ENCODE data around the gene PAX3. TPM values are rescaled to one million over a fixed set of nuclear protein-coding genes. Genes with fewer than 3 reads are reported as not detected.

PAX3 gene
- total and polyA plus RNA-seq, 9 donors = not detected

- intact Hi-C loops (cut with DNase I) = no loop called here
- whole genome bisulfite sequencing, 3 donors = 6 to 8% (median 7%) methylated on average over 39 of the region's 39 CpGs
- TF ChIP-seq EP300 (IDR thresholded peaks at IDR 0.05) (no peak), POLR2A (IDR thresholded peaks at IDR 0.05) (no peak)
- TF ChIP-seq, protein P1, sequence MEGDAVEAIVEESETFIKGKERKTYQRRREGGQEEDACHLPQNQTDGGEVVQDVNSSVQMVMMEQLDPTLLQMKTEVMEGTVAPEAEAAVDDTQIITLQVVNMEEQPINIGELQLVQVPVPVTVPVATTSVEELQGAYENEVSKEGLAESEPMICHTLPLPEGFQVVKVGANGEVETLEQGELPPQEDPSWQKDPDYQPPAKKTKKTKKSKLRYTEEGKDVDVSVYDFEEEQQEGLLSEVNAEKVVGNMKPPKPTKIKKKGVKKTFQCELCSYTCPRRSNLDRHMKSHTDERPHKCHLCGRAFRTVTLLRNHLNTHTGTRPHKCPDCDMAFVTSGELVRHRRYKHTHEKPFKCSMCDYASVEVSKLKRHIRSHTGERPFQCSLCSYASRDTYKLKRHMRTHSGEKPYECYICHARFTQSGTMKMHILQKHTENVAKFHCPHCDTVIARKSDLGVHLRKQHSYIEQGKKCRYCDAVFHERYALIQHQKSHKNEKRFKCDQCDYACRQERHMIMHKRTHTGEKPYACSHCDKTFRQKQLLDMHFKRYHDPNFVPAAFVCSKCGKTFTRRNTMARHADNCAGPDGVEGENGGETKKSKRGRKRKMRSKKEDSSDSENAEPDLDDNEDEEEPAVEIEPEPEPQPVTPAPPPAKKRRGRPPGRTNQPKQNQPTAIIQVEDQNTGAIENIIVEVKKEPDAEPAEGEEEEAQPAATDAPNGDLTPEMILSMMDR (IDR thresholded peaks at IDR 0.05) = no peak
- Histone ChIP-seq H3K27me3 (peaks cover 7% of the 10 kb centered on the region), H3K4me3 (peak overlapping the region; percentile 41), H3K36me3 (no peaks in the 10 kb centered on the region), H3K4me1 (ENCODE audit: insufficient read depth) (peaks cover 2% of the 10 kb centered on the region), H3K9me3 (no peaks in the 10 kb centered on the region), H3K27ac (no peak overlapping the region)
- no peak for DNase-seq
These were observed 6.1 kb upstream of the PAX3 start for GRCh38 chr2:222304737-222305515.

DNA sequence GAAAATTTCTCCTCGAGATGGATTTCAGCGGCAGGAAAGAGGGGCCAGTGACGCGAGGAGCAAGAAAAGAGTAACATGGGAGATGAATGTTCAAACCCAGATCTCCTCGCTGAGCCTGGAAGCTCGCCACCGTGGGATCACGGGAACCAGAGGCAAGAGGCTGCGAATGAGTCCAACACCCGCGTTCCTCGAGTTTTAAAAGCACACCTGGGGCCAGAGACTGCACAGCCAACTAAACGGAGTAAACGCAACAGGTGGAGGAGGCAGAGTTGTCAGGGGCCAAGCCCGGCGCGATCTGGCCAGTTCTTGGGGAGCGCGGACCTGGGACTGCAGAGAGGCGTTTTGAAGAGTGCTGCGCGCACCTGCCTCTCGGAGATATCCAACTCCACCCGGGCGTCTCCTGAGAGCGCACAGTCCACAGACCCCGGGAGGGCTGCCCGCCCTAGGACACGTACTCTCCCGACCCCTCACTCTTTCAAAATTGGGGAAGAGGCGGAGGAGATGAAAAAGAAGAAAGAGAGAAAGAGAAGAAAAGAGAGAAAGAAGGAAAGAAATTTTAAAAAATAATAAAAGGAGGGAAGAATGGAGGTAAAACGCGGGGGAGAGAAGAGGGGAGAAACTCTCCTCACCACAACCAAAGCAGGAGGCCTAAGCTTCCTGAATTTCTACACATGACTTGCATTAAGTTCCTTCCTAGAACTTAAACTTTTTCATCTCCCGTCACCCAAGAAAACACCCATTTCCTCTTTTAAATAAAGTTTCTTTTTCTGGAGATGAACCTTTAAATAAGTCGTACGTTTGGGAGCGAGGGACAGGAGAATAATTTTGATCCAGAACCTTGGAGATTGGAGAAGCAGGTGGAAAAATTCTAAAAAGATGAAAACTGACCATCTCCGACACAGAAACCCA is 5.3 kb upstream of the PAX3 start:
- no peak overlapping the region for H3K27ac ChIP-seq
- peaks cover 7% of the 10 kb centered on the region for H3K27me3 ChIP-seq
- H3K4me1 ChIP-seq (ENCODE audit: insufficient read depth) = peaks cover 2% of the 10 kb centered on the region
- H3K36me3 ChIP-seq = no peaks in the 10 kb centered on the region
- TF ChIP-seq POLR2A (IDR thresholded peaks at IDR 0.05) = no peak
- TF ChIP-seq, protein P1 (IDR thresholded peaks at IDR 0.05) = no peak
- no peak for TF ChIP-seq EP300 (IDR thresholded peaks at IDR 0.05)
- no peaks in the 10 kb centered on the region for H3K9me3 ChIP-seq
- 7 to 9% (median 8%) methylated on average over 38 of the region's 38 CpGs for WGBS, 3 donors
- no peak for DNase-seq
- H3K4me3 ChIP-seq = no peak overlapping the region
- intact Hi-C loops (cut with DNase I) = no loop called here

DNA sequence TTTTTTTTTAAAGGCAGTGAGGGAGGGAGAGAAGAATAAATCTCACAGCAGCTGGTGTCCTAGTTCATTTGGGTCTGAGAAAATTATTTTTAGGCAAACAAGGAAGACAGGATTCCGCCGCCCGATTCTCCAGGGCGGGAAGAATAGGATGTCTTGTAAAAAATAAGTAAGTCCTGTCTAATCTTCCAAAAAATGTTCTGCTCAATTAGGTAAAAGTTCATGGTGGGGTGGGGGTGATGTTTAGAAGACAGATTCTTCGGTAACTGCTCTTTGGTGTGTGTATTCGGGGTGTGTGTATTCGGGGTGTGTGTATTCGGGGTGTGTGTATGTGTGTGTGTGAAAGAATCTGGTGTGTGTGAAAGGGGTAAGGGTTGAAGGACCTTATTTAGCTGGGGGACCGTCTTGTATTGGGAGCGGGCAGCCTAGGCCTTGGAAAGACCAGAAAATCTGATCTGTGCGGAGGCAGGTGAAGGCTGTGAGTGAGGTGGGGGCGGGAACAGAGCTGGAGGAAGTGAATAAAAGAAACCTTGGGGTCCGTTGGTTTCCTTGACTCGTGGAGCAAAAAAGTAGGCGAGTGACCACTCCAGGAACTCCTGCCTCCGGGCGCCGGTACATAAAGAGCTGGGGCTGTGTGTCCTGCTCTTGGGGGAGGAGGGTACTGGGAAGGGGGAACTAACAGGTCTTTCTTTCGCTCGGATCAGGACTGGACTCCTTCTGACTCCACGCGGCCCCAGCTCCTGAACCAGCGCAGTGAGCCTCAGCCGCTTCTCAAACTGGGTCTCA is 4.4 kb upstream of the PAX3 start:
- Histone ChIP-seq H3K27me3 (peaks cover 7% of the 10 kb centered on the region), H3K4me1 (ENCODE audit: insufficient read depth) (peaks cover 2% of the 10 kb centered on the region)
- DNase-seq = no peak

More for the DNA sequence above, 4.4 kb upstream of the PAX3 start:
- no peak overlapping the region for H3K27ac ChIP-seq
- no peaks in the 10 kb centered on the region for H3K36me3 ChIP-seq
- intact Hi-C loops (cut with DNase I) = no loop called here
- no peak overlapping the region for H3K4me3 ChIP-seq
- TF ChIP-seq, protein P1 (IDR thresholded peaks at IDR 0.05) = no peak
- TF ChIP-seq POLR2A (IDR thresholded peaks at IDR 0.05) = no peak
- TF ChIP-seq EP300 (IDR thresholded peaks at IDR 0.05) = no peak
- 11 to 14% (median 11%) methylated on average over 24 of the region's 24 CpGs for WGBS, 3 donors
- no peaks in the 10 kb centered on the region for H3K9me3 ChIP-seq
